Posterior vena cava (tissue), 2 donors: ENCODE measurements around the gene EMC8. TPM values are rescaled to one million over a fixed set of nuclear protein-coding genes. Genes with fewer than 3 reads are reported as not detected.
"Not testable (repeated sequence)": the region's sequence is repeated elsewhere in the genome, so short reads cannot be mapped to it uniquely, and the experiment has no call there.

Experiments
- DNase-seq: peaks from one replicate; pipeline ENCODE4 v3.0.0-alpha.2; 2020; ENCODE audit warnings: low spot score
- intact Hi-C, 2 donors: fragments of 100-400 bp; cut with DNase I; formaldehyde crosslinking; loops; one replicate each; pipeline versions ENCODE4 v1.14.1 to v1.14.2; 2022 to 2023
- total RNA-seq, 2 donors: library from RNA; stranded (reverse); fragmentation: NEBNext Ultra II Directional; extraction: Animal tissue kit (Norgen Biotek cat#: 25700); gene quantifications; one replicate each; pipeline ENCODE4 v1.2.1, GENCODE V29; 2021
- donor health status: DM: yes; HTN: yes; CAD: no.
- donor health status: DM: yes; HTN: yes; CAD: no.

Gene EMC8
- total RNA-seq, 2 donors from 2014 or later: 17.4 to 19.4 TPM

GRCh38 chr16:85821390-85822135, 22.2 kb upstream of the EMC8 start:
- intact Hi-C loops: loop anchor here in 1 of 2 donors (5.0 to 10.0 kb wide), 2 partner anchors 163 to 196 kb away; no protein-coding TSS in a partner anchor
- peak; percentile 94 for DNase-seq

GRCh38 chr16:85820604-85821372, 21.4 kb upstream of the EMC8 start:
- intact Hi-C loops: loop anchor here in 1 of 2 donors (5.0 to 10.0 kb wide), 2 partner anchors 164 to 197 kb away; no protein-coding TSS in a partner anchor
- no peak for DNase-seq

- intact Hi-C loops: loop anchor here (1.0 to 10.0 kb wide), 3 partner anchors 165 to 198 kb away; no protein-coding TSS in a partner anchor
- no peak for DNase-seq
These were observed 20.4 kb upstream of the EMC8 start for GRCh38 chr16:85819771-85820170.

- peak; percentile 94 for DNase-seq
- intact Hi-C loops: loop anchor here in 1 of 2 donors (1.0 kb wide), 1 partner anchor 197 kb away; no protein-coding TSS in a partner anchor
These were observed 19.9 kb upstream of the EMC8 start for GRCh38 chr16:85819245-85819644.

GRCh38 chr16:85817195-85817594, 17.9 kb upstream of the EMC8 start:
- intact Hi-C loops, DNase-seq: not testable (repeated sequence)

- intact Hi-C loops: no loop called here
- DNase-seq: no peak
These were observed 16.8 kb upstream of the EMC8 start for GRCh38 chr16:85816159-85816558.

GRCh38 chr16:85812811-85813700, 13.7 kb upstream of the EMC8 start:
- intact Hi-C loops: no loop called here
- DNase-seq: no peak

GRCh38 chr16:85812031-85812807, 12.9 kb upstream of the EMC8 start:
- intact Hi-C loops: no loop called here
- DNase-seq: no peak

GRCh38 chr16:85810742-85811115, 11.4 kb upstream of the EMC8 start:
- intact Hi-C loops: no loop called here
- DNase-seq: no peak

GRCh38 chr16:85810097-85810741, 10.9 kb upstream of the EMC8 start:
- no peak for DNase-seq
- intact Hi-C loops: no loop called here

GRCh38 chr16:85809645-85810044, 10.3 kb upstream of the EMC8 start:
- intact Hi-C loops: no loop called here
- DNase-seq: no peak

- intact Hi-C loops: no loop called here
- no peak for DNase-seq
These were observed 9.6 kb upstream of the EMC8 start for GRCh38 chr16:85808926-85809325.

GRCh38 chr16:85808104-85808503, 8.8 kb upstream of the EMC8 start:
- intact Hi-C loops: not testable (repeated sequence)

GRCh38 chr16:85807340-85807739, 8.0 kb upstream of the EMC8 start:
- DNase-seq, intact Hi-C loops: not testable (repeated sequence)

More at GRCh38 chr16:85808104-85808503, 8.8 kb upstream of the EMC8 start:
- not testable (repeated sequence) for DNase-seq

- DNase-seq: no peak
- intact Hi-C loops: no loop called here
These were observed 7.2 kb upstream of the EMC8 start for GRCh38 chr16:85806539-85806938.

- intact Hi-C loops: no loop called here
- DNase-seq: no peak
These were observed 6.2 kb upstream of the EMC8 start for GRCh38 chr16:85805442-85806045.

GRCh38 chr16:85803570-85803969, 4.2 kb upstream of the EMC8 start:
- intact Hi-C loops: no loop called here
- no peak for DNase-seq

- intact Hi-C loops: no loop called here
- no peak for DNase-seq
These were observed 951 bp upstream of the EMC8 start for GRCh38 chr16:85800321-85800669.
